HepG2 (cell line): ENCODE results near the gene DPM2. TPM values are rescaled to one million over a fixed set of nuclear protein-coding genes. Genes with fewer than 3 reads are reported as not detected.

Experiments used
- AKAP8 ChIP-seq: sonication (generic); formaldehyde crosslinking; IDR thresholded peaks from 2 replicates; pipeline ENCODE4 v1.5.1; 2020; ENCODE audit warnings: mild to moderate bottlenecking, missing genetic modification reagents
- BRD4 ChIP-seq: sonication (generic); formaldehyde crosslinking; IDR thresholded peaks from 2 replicates; pipeline ENCODE4 v1.4.0; 2020; ENCODE audit warnings: missing genetic modification reagents
- GZF1 ChIP-seq: sonication (generic); formaldehyde crosslinking; IDR thresholded peaks from 2 replicates; pipeline ENCODE4 v1.5.1; 2020; ENCODE audit warnings: mild to moderate bottlenecking, missing genetic modification reagents
- HOXA7 ChIP-seq: sonication (generic); formaldehyde crosslinking; IDR thresholded peaks from 2 replicates; pipeline ENCODE4 v1.8.1; 2022; ENCODE audit warnings: mild to moderate bottlenecking, missing genetic modification reagents, moderate library complexity
- IKZF4 ChIP-seq: sonication (generic); formaldehyde crosslinking; IDR thresholded peaks from 2 replicates; pipeline ENCODE4 v1.5.1; 2020; ENCODE audit warnings: borderline replicate concordance, mild to moderate bottlenecking, low read depth, missing genetic modification reagents; ENCODE audit errors: not compliant biosample characterization
- KMT2B ChIP-seq: IDR thresholded peaks from 2 replicates; pipeline ENCODE4 v1.6.1; 2016; ENCODE audit warnings: missing genetic modification reagents, missing compliant biosample characterization
- NCOA2 ChIP-seq: sonication (generic); formaldehyde crosslinking; IDR thresholded peaks from 2 replicates; pipeline ENCODE4 v1.8.0; 2022; ENCODE audit warnings: inconsistent platforms
- NPAS2 ChIP-seq: sonication (generic); formaldehyde crosslinking; IDR thresholded peaks from 2 replicates; pipeline ENCODE4 v1.8.0; 2022; ENCODE audit warnings: mild to moderate bottlenecking, missing genetic modification reagents, borderline replicate concordance
- PAWR ChIP-seq: sonication (generic); formaldehyde crosslinking; IDR thresholded peaks from 2 replicates; pipeline ENCODE4 v1.4.0; 2020; ENCODE audit warnings: missing genetic modification reagents, mild to moderate bottlenecking, borderline replicate concordance
- PHF20 ChIP-seq: sonication (generic); formaldehyde crosslinking; IDR thresholded peaks from 2 replicates; pipeline ENCODE4 v1.5.0; 2020; ENCODE audit warnings: mild to moderate bottlenecking, missing genetic modification reagents
- PITX1 ChIP-seq: sonication (generic); formaldehyde crosslinking; IDR thresholded peaks from 2 replicates; pipeline ENCODE4 v1.5.1; 2020; ENCODE audit warnings: mild to moderate bottlenecking, missing genetic modification reagents
- RBM22 ChIP-seq: fragments of 200-400 bp; formaldehyde crosslinking; optimal IDR thresholded peaks from 2 replicates; pipeline ENCODE3; 2017; ENCODE audit warnings: mild to moderate bottlenecking, low read length, moderate library complexity
- SCMH1 ChIP-seq: sonication (generic); formaldehyde crosslinking; IDR thresholded peaks from 2 replicates; pipeline ENCODE4 v1.9.0; 2021; ENCODE audit warnings: missing genetic modification reagents, mild to moderate bottlenecking, borderline replicate concordance
- TOE1 ChIP-seq: sonication (generic); formaldehyde crosslinking; IDR thresholded peaks from 2 replicates; pipeline ENCODE4 v1.4.0; 2020; ENCODE audit warnings: mild to moderate bottlenecking, missing genetic modification reagents
- TOPORS ChIP-seq: sonication (generic); formaldehyde crosslinking; IDR thresholded peaks from 2 replicates; pipeline ENCODE4 v1.8.0; 2023; ENCODE audit warnings: mild to moderate bottlenecking, missing genetic modification reagents
- ZFP41 ChIP-seq: sonication (generic); formaldehyde crosslinking; IDR thresholded peaks from 2 replicates; pipeline ENCODE4 v1.4.0; 2020; ENCODE audit warnings: mild to moderate bottlenecking, missing genetic modification reagents, borderline replicate concordance
- ZFP82 ChIP-seq: sonication (generic); formaldehyde crosslinking; IDR thresholded peaks from 2 replicates; pipeline ENCODE4 v1.5.1; 2020; ENCODE audit warnings: mild to moderate bottlenecking, missing genetic modification reagents, borderline replicate concordance
- ZMYM3 ChIP-seq: sonication (generic); formaldehyde crosslinking; IDR thresholded peaks from 2 replicates; pipeline ENCODE4 v1.5.1; 2020; ENCODE audit warnings: mild to moderate bottlenecking, missing genetic modification reagents
- ZNF550 ChIP-seq: sonication (generic); formaldehyde crosslinking; IDR thresholded peaks from 2 replicates; pipeline ENCODE4 v1.4.0; 2020; ENCODE audit warnings: mild to moderate bottlenecking, missing genetic modification reagents, borderline replicate concordance
- ZNF616 ChIP-seq: sonication (generic); formaldehyde crosslinking; IDR thresholded peaks from 2 replicates; pipeline ENCODE4 v1.5.0; 2020; ENCODE audit warnings: low read depth, mild to moderate bottlenecking, missing genetic modification reagents
- ZNF672 ChIP-seq: sonication (generic); formaldehyde crosslinking; IDR thresholded peaks from 2 replicates; pipeline ENCODE4 v1.8.1; 2022; ENCODE audit warnings: missing genetic modification reagents
- ZZZ3 ChIP-seq: sonication (generic); formaldehyde crosslinking; IDR thresholded peaks from 2 replicates; pipeline ENCODE4 v1.4.0; 2020; ENCODE audit warnings: missing genetic modification reagents, mild to moderate bottlenecking, borderline replicate concordance
- polyA plus RNA-seq, 8 experiments: library from polyadenylated mRNA; depleted of rRNA in 3 of 8; stranded (reverse) in 7 of 8; unstranded in 1 of 8; fragments of >200 nt; fragmentation: Illumina TruSeq in 4 of 8; extraction: Trizol in 4 of 8; gene quantifications; 2 replicates each; pipeline versions ENCODE4 v1.2.1 to v1.2.3, GENCODE V29; 2011 to 2016; ENCODE audit warnings: low read depth in 4 of 8, missing spikeins in 1 of 8, mixed read lengths in 1 of 8; ENCODE audit not compliant: insufficient read depth in 1 of 8
- total RNA-seq, 5 experiments: library from RNA; depleted of rRNA; stranded (reverse); fragments of >200 nt; fragmentation: Illumina TruSeq; extraction: Trizol; gene quantifications; 2 replicates each; pipeline ENCODE4 v1.2.3, GENCODE V29; 2016; ENCODE audit warnings: low read depth in 1 of 5
- TF ChIP-seq, protein P1 (sequence below): sonication (generic); formaldehyde crosslinking; IDR thresholded peaks from 2 replicates; pipeline ENCODE4 v1.8.0; 2022; ENCODE audit warnings: missing genetic modification reagents, low read depth, mild to moderate bottlenecking, borderline replicate concordance
- TF ChIP-seq, protein P2 (sequence below): sonication (generic); formaldehyde crosslinking; IDR thresholded peaks from 2 replicates; pipeline ENCODE4 v1.4.0; 2020; ENCODE audit warnings: missing genetic modification reagents, borderline replicate concordance
- TF ChIP-seq, protein P3 (sequence below): IDR thresholded peaks from 2 replicates; pipeline ENCODE4 v1.6.1; 2016; ENCODE audit warnings: low read depth
- TF ChIP-seq, protein P4 (sequence below): sonication (generic); formaldehyde crosslinking; IDR thresholded peaks from 2 replicates; pipeline ENCODE4 v1.8.0; 2022; ENCODE audit warnings: low read depth, missing genetic modification reagents

The DPM2 gene
- total and polyA plus RNA-seq, 2 of the 13 experiments (the other 11 are each of a cell fraction or from before 2014, with no cell fraction given): 24.8 to 35.3 TPM

DNA sequence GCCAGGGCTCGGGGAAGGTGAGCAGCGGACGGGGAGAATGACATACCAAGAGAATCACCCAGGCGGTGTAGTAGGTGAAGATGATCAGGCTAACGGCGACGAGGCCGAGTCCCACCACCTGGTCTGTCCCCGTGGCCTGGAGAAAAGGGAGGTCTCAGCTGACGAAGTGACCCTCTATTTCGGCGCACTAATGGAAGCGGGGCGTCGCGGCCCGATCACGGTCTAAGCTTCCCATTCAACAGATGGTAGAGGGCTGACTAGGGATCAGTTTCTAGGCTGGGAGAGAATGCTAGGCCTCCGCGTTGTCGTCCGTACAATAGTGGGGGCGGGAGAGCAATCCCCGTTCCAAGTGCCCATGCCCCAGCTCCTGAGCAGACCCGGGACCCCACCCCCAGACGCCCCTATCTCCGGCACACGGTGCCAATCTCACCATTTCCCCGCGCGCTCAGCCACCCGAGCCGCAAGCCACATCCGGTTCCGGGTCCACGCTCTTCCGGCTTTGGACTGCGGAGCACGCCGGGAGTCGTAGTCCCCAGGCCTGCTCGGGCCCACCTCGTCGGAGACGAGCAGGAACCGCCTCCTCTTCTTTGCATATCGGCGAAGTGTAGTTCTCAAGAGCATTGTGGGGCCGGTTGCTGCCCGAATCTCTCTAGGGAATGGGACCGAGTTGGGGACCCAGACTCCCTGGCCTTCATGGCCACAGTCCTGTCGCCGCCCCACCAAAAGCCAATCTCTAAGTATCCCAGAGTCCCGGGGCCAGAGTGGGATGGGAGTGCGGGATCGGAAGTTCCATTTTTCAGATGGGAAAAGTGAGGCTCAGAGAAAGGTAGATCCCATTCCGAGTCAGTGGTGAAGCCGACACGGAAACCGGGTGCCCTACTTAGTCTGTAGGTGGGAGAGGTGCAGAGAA lies at the start of gene DPM2 (continued):
- TF ChIP-seq ZNF616 (CRISPR knock-in tag) (no peak), ZNF550 (no peak), GZF1 (CRISPR knock-in tag) (no peak), TOPORS (CRISPR knock-in tag) (no peak), ZMYM3 (CRISPR knock-in tag) (peak; percentile 61; the same call in 1 of the 2 replicates), PAWR (CRISPR knock-in tag) (no peak), ZZZ3 (CRISPR knock-in tag) (no peak; the same call in 1 of the 2 replicates), IKZF4 (CRISPR knock-in tag) (no peak), BRD4 (no peak), RBM22 (peak; percentile 85), ZNF672 (CRISPR knock-in tag) (no peak), ZFP41 (CRISPR knock-in tag) (no peak), AKAP8 (CRISPR knock-in tag) (peak; percentile 73; the same call in 1 of the 2 replicates), NPAS2 (no peak), KMT2B (CRISPR knock-in tag) (peak; percentile 65), NCOA2 (CRISPR knock-in tag) (no peak), TOE1 (CRISPR knock-in tag) (no peak), PHF20 (peak; percentile 88), ZFP82 (no peak), SCMH1 (no peak), HOXA7 (CRISPR knock-in tag) (no peak), PITX1 (no peak)
- TF ChIP-seq, protein P1, sequence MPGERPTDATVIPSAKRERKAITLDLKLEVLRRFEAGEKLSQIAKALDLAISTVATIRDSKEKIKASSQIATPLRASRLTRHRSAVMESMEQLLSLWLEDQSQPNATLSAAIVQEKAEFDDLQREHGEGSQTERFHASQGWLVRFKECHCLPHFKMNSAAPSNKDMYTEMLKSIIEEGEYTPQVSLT (CRISPR knock-in tag): no peak
- TF ChIP-seq, protein P2, sequence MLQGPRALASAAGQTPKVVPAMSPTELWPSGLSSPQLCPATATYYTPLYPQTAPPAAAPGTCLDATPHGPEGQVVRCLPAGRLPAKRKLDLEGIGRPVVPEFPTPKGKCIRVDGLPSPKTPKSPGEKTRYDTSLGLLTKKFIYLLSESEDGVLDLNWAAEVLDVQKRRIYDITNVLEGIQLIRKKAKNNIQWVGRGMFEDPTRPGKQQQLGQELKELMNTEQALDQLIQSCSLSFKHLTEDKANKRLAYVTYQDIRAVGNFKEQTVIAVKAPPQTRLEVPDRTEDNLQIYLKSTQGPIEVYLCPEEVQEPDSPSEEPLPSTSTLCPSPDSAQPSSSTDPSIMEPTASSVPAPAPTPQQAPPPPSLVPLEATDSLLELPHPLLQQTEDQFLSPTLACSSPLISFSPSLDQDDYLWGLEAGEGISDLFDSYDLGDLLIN (CRISPR knock-in tag): no peak
- TF ChIP-seq, protein P3, sequence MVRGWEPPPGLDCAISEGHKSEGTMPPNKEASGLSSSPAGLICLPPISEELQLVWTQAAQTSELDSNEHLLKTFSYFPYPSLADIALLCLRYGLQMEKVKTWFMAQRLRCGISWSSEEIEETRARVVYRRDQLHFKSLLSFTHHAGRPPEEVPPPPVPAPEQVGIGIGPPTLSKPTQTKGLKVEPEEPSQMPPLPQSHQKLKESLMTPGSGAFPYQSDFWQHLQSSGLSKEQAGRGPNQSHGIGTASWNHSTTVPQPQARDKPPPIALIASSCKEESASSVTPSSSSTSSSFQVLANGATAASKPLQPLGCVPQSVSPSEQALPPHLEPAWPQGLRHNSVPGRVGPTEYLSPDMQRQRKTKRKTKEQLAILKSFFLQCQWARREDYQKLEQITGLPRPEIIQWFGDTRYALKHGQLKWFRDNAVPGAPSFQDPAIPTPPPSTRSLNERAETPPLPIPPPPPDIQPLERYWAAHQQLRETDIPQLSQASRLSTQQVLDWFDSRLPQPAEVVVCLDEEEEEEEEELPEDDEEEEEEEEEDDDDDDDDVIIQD (CRISPR knock-in tag): no peak
- TF ChIP-seq, protein P4, sequence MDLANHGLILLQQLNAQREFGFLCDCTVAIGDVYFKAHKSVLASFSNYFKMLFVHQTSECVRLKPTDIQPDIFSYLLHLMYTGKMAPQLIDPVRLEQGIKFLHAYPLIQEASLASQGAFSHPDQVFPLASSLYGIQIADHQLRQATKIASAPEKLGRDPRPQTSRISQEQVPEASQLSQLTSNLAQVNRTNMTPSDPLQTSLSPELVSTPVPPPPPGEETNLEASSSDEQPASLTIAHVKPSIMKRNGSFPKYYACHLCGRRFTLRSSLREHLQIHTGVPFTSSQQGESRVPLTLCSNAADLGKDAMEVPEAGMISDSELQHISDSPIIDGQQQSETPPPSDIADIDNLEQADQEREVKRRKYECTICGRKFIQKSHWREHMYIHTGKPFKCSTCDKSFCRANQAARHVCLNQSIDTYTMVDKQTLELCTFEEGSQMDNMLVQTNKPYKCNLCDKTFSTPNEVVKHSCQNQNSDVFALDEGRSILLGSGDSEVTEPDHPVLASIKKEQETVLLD (CRISPR knock-in tag): no peak
